Lower leg skin (tissue), 4 donors: ENCODE measurements around the gene NPY5R. TPM values are rescaled to one million over a fixed set of nuclear protein-coding genes. Genes with fewer than 3 reads are reported as not detected.

ENCODE experiments used
- DNase-seq, 2 donors: peaks; one replicate each; pipeline ENCODE4 v3.0.0-alpha.2; 2019; ENCODE audit warnings: low spot score in 2 of 2
- H3K4me3 ChIP-seq: fragments of 200-600 bp; sonication (generic); 2 replicates; pipeline ENCODE4 v1.5.1; 2017; ENCODE audit warnings: mild to moderate bottlenecking, low read depth; ENCODE audit not compliant: poor library complexity, severe bottlenecking
- CTCF ChIP-seq, 3 donors: fragments of 450-650 bp; IDR thresholded peaks; one replicate each; pipeline ENCODE4 v1.5.1; 2016; ENCODE audit warnings: antibody characterized with exemption in 3 of 3, mild to moderate bottlenecking in 3 of 3, moderate library complexity in 2 of 3
- POLR2A ChIP-seq, 2 donors: fragments of 450-650 bp; IDR thresholded peaks; one replicate each; pipeline ENCODE4 v1.6.1; 2016 to 2017; ENCODE audit warnings: antibody characterized with exemption in 2 of 2, mild to moderate bottlenecking in 1 of 2, moderate library complexity in 1 of 2
- WGBS, 2 donors: methylation state at CpG; one replicate each; pipeline ENCODE4 v1.1.5; 2018; 5-methylcytosine and 5-hydroxymethylcytosine counted together
- intact Hi-C: fragments of 100-400 bp; cut with DNase I; formaldehyde crosslinking; loops from one replicate; pipeline ENCODE4 v1.15.0; 2023; ENCODE audit warnings: low total_unique reads
- total RNA-seq, 4 donors: library from RNA; depleted of rRNA; stranded (reverse); fragments of >200 nt; gene quantifications; one replicate each; pipeline ENCODE4 v1.1.0, GENCODE V29; 2016

NPY5R gene
- total RNA-seq, 4 donors from 2014 or later = 0.80 to 1.4 (median 0.83) TPM; not detected in 1

DNA sequence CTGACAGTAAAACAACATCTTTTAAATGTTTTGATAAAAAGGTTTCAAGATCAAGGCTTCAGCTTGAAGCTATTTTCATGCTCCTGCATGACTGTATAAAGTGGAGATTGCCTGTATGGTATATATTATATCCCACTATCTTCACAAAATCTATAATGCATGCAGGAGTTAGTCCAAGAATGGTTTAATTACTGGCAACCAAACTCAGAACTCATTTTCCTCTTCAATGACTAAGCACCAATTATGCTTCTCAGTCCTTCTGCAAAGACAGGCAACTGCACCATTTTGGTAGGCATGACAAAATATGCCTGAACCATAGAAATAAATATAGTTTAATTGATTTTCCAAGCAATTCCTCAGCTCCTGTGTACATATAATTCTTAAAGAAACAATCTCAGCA is 54.5 kb downstream of the NPY5R start:
- no peak for TF ChIP-seq POLR2A (IDR thresholded peaks at IDR 0.05)
- TF ChIP-seq CTCF (IDR thresholded peaks at IDR 0.05) = no peak
- intact Hi-C loops = no loop called here
- DNase-seq = no peak
- H3K4me3 ChIP-seq = no peak overlapping the region

DNA sequence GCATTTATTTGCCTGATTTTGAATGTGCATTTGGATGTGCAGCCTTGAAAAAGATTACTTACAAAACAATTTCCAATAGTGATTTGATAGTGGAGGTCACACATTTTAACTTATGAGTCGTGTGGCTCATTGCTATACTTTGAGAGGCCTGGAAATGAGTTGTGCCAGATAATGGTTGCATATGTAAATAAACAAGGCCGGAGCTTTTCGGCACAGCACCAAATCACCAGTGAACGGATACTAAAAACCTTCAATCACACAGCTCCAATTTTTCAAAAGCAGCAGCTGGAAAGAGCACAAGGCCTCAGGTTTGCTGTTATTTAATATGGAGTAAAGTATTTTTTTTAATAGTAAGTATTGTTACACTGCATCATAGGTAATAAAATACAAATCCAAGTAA is 57.2 kb downstream of the NPY5R start:
- DNase-seq = no peak
- TF ChIP-seq POLR2A (IDR thresholded peaks at IDR 0.05) (no peak), CTCF (IDR thresholded peaks at IDR 0.05) (no peak)
- H3K4me3 ChIP-seq = no peak overlapping the region
- WGBS, 2 donors = 80 to 81% methylated on average over 4 of the region's 4 CpGs
- intact Hi-C loops = no loop called here

Other genes starting within 250 kb of the NPY5R start
- gene NAF1, start 177.0 kb upstream of the NPY5R start, total RNA-seq = 10 to 100 TPM; 22.7 to 42.7 (median 27.3) TPM
- gene NPY1R, start 11.3 kb upstream of the NPY5R start, total RNA-seq = 10 to 100 TPM; 12.1 to 31.5 (median 19.8) TPM
- gene TKTL2, start 129.9 kb downstream of the NPY5R start, total RNA-seq = not detected
- gene TMA16, start 150.8 kb downstream of the NPY5R start, total RNA-seq = 10 to 100 TPM; 13.3 to 38.5 (median 20.7) TPM